Suprapubic skin (tissue), 4 donors: Measurements from ENCODE around the gene SAP25. TPM values are rescaled to one million over a fixed set of nuclear protein-coding genes. Genes with fewer than 3 reads are reported as not detected.
"Not testable (repeated sequence)": the region's sequence is repeated elsewhere in the genome, so short reads cannot be mapped to it uniquely, and the experiment has no call there.

Source experiments
- DNase-seq, 2 donors: peaks; one replicate each; pipeline ENCODE4 v3.0.0-alpha.2; 2019; ENCODE audit warnings: low spot score in 2 of 2
- H3K27ac ChIP-seq: fragments of 200-600 bp; sonication (generic); one replicate; pipeline ENCODE4 v1.5.1; 2019
- H3K27me3 ChIP-seq: fragments of 200-600 bp; sonication (generic); one replicate; pipeline ENCODE4 v1.5.1; 2019
- H3K36me3 ChIP-seq: fragments of 200-600 bp; sonication (generic); one replicate; pipeline ENCODE4 v1.5.1; 2019
- H3K4me1 ChIP-seq: fragments of 200-600 bp; sonication (generic); one replicate; pipeline ENCODE4 v1.5.1; 2019
- H3K4me3 ChIP-seq: fragments of 200-600 bp; sonication (generic); one replicate; pipeline ENCODE4 v1.5.1; 2019; ENCODE audit warnings: mild to moderate bottlenecking
- H3K9me3 ChIP-seq: fragments of 200-600 bp; sonication (generic); one replicate; pipeline ENCODE4 v1.5.1; 2019
- EP300 ChIP-seq: sonication (generic); formaldehyde crosslinking; IDR thresholded peaks from one replicate; pipeline ENCODE4 v1.6.1; 2017; ENCODE audit warnings: antibody characterized with exemption
- POLR2A ChIP-seq, 2 donors: fragments of 450-650 bp; IDR thresholded peaks; one replicate each; pipeline ENCODE4 v1.6.1; 2017; ENCODE audit warnings: antibody characterized with exemption in 2 of 2, mild to moderate bottlenecking in 2 of 2, moderate library complexity in 2 of 2
- POLR2AphosphoS5 ChIP-seq, 3 donors: sonication (generic); formaldehyde crosslinking; IDR thresholded peaks; one replicate each; pipeline ENCODE4 v1.6.1; 2017; ENCODE audit warnings: antibody characterized with exemption in 3 of 3
- WGBS: methylation state at CpG from one replicate; pipeline ENCODE4 v1.1.5; 2018; 5-methylcytosine and 5-hydroxymethylcytosine counted together
- total RNA-seq, 4 donors: library from RNA; depleted of rRNA; stranded (reverse); fragments of >200 nt; gene quantifications; one replicate each; pipeline ENCODE4 v1.1.0, GENCODE V29; 2016
- TF ChIP-seq, protein P1 (sequence below), 2 donors: fragments of 200-600 bp in 1 of 2; fragments of 450-650 bp in 1 of 2; sonication (generic) in 1 of 2; IDR thresholded peaks; one replicate each; pipeline ENCODE4 v1.5.1; 2016 to 2019; ENCODE audit warnings: antibody characterized with exemption in 2 of 2, mild to moderate bottlenecking in 1 of 2, moderate library complexity in 1 of 2

The SAP25 gene
- total RNA-seq, 4 donors from 2014 or later, result 2.7 to 3.8 TPM; not detected in 2

DNA sequence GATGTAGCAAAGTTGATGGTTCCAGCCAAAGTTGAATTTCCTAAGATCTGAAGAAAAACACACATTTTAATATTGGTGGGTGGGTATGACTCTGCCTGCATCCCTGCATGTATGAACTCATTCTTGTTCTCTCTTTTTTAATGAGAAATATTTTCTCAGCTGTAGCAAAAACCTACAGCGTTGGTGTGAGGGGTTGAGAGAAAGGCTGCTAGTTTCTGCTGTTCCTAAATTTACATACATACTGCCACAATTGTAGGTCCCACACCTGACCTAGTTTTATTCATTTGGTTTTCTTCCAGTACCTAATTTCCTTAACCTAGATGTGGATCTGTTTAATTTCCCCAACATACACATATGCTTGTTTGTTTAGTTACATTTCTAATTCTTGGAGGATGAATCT lies 30.1 kb downstream of the SAP25 start:
- peaks cover 70% of the 10 kb centered on the region for H3K4me1 ChIP-seq
- no peaks in the 10 kb centered on the region for H3K27me3 ChIP-seq
- no peak for DNase-seq
- TF ChIP-seq EP300 (no peak), POLR2A (IDR thresholded peaks at IDR 0.05) (no peak)
- TF ChIP-seq, protein P1, sequence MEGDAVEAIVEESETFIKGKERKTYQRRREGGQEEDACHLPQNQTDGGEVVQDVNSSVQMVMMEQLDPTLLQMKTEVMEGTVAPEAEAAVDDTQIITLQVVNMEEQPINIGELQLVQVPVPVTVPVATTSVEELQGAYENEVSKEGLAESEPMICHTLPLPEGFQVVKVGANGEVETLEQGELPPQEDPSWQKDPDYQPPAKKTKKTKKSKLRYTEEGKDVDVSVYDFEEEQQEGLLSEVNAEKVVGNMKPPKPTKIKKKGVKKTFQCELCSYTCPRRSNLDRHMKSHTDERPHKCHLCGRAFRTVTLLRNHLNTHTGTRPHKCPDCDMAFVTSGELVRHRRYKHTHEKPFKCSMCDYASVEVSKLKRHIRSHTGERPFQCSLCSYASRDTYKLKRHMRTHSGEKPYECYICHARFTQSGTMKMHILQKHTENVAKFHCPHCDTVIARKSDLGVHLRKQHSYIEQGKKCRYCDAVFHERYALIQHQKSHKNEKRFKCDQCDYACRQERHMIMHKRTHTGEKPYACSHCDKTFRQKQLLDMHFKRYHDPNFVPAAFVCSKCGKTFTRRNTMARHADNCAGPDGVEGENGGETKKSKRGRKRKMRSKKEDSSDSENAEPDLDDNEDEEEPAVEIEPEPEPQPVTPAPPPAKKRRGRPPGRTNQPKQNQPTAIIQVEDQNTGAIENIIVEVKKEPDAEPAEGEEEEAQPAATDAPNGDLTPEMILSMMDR (IDR thresholded peaks at IDR 0.05), result no peak
- H3K4me3 ChIP-seq, result no peak overlapping the region
- H3K36me3 ChIP-seq, result no peaks in the 10 kb centered on the region
- H3K9me3 ChIP-seq, result no peaks in the 10 kb centered on the region
- H3K27ac ChIP-seq, result peak overlapping the region; percentile 88
- 42% methylated on average over 1 of the region's 1 CpG for WGBS

DNA sequence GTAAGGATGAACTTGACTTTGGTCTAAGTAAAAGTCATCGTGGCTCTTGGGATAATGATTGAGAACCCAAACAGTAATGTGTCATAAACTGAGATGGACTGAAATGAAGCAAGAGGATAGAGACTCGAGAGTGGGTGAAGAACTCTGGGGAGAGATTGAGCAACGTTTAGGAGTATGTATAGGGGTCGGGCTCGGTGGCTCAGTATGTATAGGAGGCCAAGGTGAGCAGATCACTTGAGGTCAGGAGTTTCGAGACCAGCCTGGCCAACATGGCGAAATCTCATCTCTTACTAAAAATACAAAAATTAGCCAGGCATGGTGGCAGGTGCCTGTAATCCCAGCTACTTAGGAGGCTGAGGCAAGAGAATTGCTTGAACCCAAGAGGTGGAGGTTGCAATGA lies 32.4 kb downstream of the SAP25 start:
- not testable (repeated sequence) for H3K27ac ChIP-seq, H3K27me3 ChIP-seq, DNase-seq, H3K9me3 ChIP-seq, H3K36me3 ChIP-seq, H3K4me3 ChIP-seq
- WGBS, result 78% methylated on average over 7 of the region's 7 CpGs
- peaks cover 53% of the 10 kb centered on the region for H3K4me1 ChIP-seq

DNA sequence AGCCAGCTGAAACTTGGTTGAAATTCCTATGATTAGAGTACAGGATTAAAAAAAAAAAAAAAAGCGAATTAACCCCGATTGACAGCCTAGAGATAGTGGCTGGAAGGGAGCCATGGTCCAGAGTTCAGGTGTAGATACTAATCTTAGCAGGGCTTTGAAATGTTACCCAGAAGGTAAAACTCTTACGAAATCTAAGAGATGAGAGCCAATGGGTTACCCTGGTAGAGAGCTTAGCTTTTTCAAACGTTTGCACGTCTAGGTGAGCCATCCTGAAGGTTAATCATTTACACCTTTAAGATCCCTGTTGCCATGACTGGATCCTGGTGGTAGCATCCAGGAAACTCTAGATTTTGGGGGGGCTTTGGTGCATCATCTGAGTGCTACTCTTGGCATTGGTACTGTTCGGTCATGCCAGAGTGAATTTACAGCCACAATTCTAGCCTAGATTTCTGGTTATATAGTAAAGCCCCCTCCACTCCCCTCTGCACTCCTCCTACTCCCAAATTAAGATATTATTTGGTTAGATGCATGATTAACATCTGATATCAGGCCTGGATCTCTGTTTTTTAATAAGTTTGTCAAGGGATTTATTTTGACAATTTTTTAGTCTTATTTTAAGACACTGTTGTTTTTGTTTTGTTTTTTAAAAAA lies 33.5 kb downstream of the SAP25 start:
- no peak overlapping the region for H3K27ac ChIP-seq
- TF ChIP-seq, protein P1 (IDR thresholded peaks at IDR 0.05), result no peak
- TF ChIP-seq EP300 (no peak), POLR2AphosphoS5 (IDR thresholded peaks at IDR 0.05) (no peak), POLR2A (IDR thresholded peaks at IDR 0.05) (no peak)
- H3K9me3 ChIP-seq, result no peaks in the 10 kb centered on the region
- H3K36me3 ChIP-seq, result no peaks in the 10 kb centered on the region
- H3K27me3 ChIP-seq, result no peaks in the 10 kb centered on the region
- WGBS, result 24% methylated on average over 6 of the region's 6 CpGs
- peak overlapping the region; percentile 76 for H3K4me3 ChIP-seq
- DNase-seq, result no peak
- peaks cover 42% of the 10 kb centered on the region for H3K4me1 ChIP-seq

DNA sequence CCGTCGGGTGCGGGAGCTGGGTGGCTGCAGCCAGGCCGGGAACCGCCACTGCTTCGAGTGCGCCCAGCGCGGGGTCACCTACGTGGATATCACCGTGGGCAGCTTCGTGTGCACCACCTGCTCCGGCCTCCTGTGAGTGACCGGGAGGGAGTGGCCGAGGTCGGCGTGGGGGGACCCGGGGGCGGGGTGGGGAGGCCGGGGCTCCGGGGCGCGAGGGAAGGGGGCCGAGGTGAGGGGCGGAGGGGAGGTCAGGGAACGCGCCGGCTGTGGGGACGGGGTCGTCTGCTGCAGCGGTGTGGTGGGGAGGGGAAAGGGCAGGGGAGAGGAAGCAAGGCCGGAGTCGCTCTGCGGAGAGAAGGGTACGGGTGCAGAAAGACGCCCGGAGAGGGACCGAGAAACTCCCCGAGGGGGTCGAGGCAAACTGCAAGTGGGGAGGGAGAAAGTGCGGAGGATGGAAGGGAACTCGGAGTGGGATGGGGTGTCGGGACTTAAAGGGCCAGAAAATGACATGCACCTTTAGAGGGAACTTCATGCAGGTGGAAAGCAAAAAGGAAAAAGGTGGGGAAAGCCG lies 34.2 kb downstream of the SAP25 start:
- peaks cover 35% of the 10 kb centered on the region for H3K4me1 ChIP-seq
- no peak for DNase-seq
- no peaks in the 10 kb centered on the region for H3K9me3 ChIP-seq
- H3K27me3 ChIP-seq, result no peaks in the 10 kb centered on the region
- under 1% methylated on average over 34 of the region's 44 CpGs for WGBS
- TF ChIP-seq, protein P1 (IDR thresholded peaks at IDR 0.05), result no peak
- TF ChIP-seq POLR2A (IDR thresholded peaks at IDR 0.05) (no peak), EP300 (no peak), POLR2AphosphoS5 (IDR thresholded peaks at IDR 0.05) (no peak)
- no peaks in the 10 kb centered on the region for H3K36me3 ChIP-seq
- peak overlapping the region; percentile 76 for H3K4me3 ChIP-seq
- H3K27ac ChIP-seq, result peak overlapping the region; percentile 67

DNA sequence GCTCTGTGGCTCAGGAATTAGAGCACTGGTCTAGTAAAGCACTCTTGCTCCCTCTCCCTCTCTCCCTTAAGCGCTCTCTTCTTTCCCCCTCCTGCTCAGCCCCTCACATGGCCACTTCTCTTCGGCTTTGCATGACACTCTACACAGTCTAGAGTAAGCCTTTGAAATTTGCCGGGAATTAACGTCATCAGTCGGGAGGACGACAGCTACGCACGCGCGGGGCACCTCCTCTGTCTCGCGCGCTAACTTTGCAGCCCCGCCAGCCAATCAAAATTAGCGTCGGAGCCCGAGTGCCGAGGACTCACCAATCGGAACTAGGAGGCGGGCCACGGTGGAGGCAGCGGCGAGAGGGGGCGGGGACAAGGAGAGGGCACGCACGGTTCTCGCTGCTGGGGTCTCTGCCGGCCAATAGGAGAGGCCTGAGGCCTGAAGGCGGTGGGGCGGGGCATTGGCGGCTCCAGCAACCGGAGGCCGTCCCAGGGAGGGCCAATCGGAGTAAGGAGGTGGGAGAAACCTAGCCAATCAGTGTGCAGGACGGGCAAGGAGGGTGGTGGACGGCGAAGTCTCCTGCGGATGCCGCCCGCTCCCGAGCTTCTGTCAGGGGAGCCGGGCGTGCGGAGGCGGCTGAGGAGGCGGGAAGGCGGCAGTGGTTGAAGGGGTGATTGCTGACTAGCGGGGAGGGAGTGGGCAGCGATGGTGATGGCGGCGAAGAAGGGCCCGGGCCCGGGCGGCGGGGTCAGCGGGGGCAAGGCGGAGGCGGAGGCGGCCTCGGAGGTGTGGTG lies 34.9 kb downstream of the SAP25 start, which contains the start of gene AGFG2:
Gene AGFG2, plus strand, starts transcription at position 550 of the 782 bp plus-strand sequence. Its CDS starts 144 bp downstream, at position 694.
- Histone ChIP-seq H3K27ac (peak within 1 kb of the TSS; percentile 67), H3K36me3 (no peaks in the 10 kb centered on the region), H3K4me3 (peak within 1 kb of the TSS; percentile 76), H3K4me1 (peaks cover 28% of the 10 kb centered on the region), H3K9me3 (no peaks in the 10 kb centered on the region), H3K27me3 (no peaks in the 10 kb centered on the region)
- WGBS, result under 1% methylated on average over 60 of the region's 60 CpGs
- TF ChIP-seq POLR2AphosphoS5 (IDR thresholded peaks at IDR 0.05) (peak in 2 of 3 donors; percentile 12 to 41), POLR2A (IDR thresholded peaks at IDR 0.05) (no peak)
- peak; percentile 100 for DNase-seq

DNA sequence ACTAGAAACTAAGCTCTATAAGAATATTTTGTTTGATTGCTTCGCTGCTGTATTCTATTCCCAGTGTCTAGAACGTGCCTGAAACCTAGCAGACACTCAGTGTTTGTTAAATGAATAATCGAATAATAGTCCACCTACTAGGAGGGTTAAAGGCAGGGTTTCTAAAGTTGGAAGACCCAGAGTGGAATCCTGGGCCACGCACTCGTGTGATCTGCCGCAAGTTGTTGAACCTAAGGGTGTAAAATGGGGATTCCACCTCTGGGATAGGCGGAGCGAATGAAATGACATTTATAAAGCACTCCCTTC lies 35.4 kb downstream of the SAP25 start:
- no peak for DNase-seq
- Histone ChIP-seq H3K4me1 (peaks cover 23% of the 10 kb centered on the region), H3K27ac (no peak overlapping the region), H3K4me3 (peak overlapping the region; percentile 76), H3K36me3 (no peaks in the 10 kb centered on the region), H3K9me3 (no peaks in the 10 kb centered on the region), H3K27me3 (peaks cover 3% of the 10 kb centered on the region)
- TF ChIP-seq POLR2AphosphoS5 (IDR thresholded peaks at IDR 0.05) (no peak), EP300 (no peak), POLR2A (IDR thresholded peaks at IDR 0.05) (no peak)
- TF ChIP-seq, protein P1 (IDR thresholded peaks at IDR 0.05), result no peak
- 9% methylated on average over 8 of the region's 8 CpGs for WGBS

DNA sequence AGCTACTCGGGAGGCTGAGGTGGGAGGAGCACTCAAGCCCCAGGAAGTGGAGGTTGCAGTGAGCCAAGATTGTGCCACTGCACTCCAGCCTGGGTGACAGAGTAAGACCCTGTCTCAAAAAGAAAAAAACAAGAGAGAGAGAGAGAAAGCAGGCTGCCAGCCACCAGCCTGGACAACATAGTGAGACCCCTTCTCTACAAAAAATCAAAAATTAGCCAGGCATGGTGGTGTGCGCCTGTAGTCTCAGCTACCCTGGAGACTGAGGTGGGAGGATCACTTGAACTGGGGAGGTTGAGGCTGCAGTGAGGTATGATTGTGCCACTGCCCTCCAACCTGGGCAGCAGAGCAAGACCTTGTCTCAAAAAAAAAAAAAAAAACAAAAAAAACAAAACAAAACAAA lies 37.0 kb downstream of the SAP25 start:
- 93% methylated on average over 2 of the region's 2 CpGs for WGBS

DNA sequence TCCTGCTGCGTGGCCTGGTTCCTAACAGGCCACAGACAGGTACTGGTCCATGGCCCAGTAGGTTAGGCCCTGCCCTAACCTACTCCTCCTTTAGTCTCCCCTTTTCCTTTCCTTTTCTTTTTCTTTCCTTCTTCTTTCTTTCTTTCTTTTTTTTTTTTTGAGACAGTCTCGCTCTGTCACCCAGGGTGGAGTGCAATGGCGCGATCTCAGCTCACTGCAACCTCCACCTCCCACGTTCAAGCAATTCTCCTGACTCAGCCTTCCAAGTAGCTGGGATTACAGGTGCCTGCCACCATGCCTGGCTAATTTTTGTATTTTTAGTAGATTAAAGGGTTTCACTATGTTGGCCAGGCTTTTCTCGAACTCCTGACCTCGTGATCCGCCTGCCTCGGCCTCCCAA lies 37.7 kb downstream of the SAP25 start:
- H3K27me3 ChIP-seq, DNase-seq, H3K27ac ChIP-seq, H3K9me3 ChIP-seq, H3K4me3 ChIP-seq, H3K36me3 ChIP-seq: not testable (repeated sequence)
- 91% methylated on average over 9 of the region's 9 CpGs for WGBS
- peaks cover 15% of the 10 kb centered on the region for H3K4me1 ChIP-seq

More for the DNA sequence above, 37.0 kb downstream of the SAP25 start:
- H3K36me3 ChIP-seq, H3K4me3 ChIP-seq, H3K27ac ChIP-seq, H3K9me3 ChIP-seq, H3K27me3 ChIP-seq, DNase-seq: not testable (repeated sequence)
- H3K4me1 ChIP-seq, result peaks cover 15% of the 10 kb centered on the region
